Subcutaneous adipose tissue (tissue), 4 donors: Measurements from ENCODE around the gene PRDM8. TPM values are rescaled to one million over a fixed set of nuclear protein-coding genes. Genes with fewer than 3 reads are reported as not detected.

Source experiments
- CTCF ChIP-seq: fragments of 450-650 bp; IDR thresholded peaks from one replicate; pipeline ENCODE4 v1.5.1; 2016; ENCODE audit warnings: low read depth, mild to moderate bottlenecking, control low read depth, antibody characterized with exemption, moderate library complexity
- total RNA-seq, 4 donors: library from RNA; depleted of rRNA; stranded (reverse); fragments of >200 nt; gene quantifications; one replicate each; pipeline ENCODE4 v1.1.0, GENCODE V29; 2016

Gene PRDM8
- total RNA-seq, 4 donors from 2014 or later, result 2.1 to 8.1 (median 4.7) TPM

GRCh38 chr4:80184053-80184824 is 13.1 kb upstream of the PRDM8 start:
- TF ChIP-seq CTCF, result no peak

- TF ChIP-seq CTCF, result no peak
Observed at GRCh38 chr4:80184825-80185756, 12.2 kb upstream of the PRDM8 start.

GRCh38 chr4:80185787-80186548 is 11.3 kb upstream of the PRDM8 start:
- TF ChIP-seq CTCF, result no peak

- no peak for TF ChIP-seq CTCF
Observed at GRCh38 chr4:80186676-80187075, 10.6 kb upstream of the PRDM8 start.

- TF ChIP-seq CTCF, result no peak
Observed at GRCh38 chr4:80187677-80188076, 9.6 kb upstream of the PRDM8 start.

- TF ChIP-seq CTCF, result no peak
Observed at GRCh38 chr4:80188457-80188800, 8.9 kb upstream of the PRDM8 start.
